Stimulated activated naive CD8-positive, alpha-beta T cell treated with anti-CD3 and anti-CD28 coated beads, Interleukin-15, Interleukin-2, amounts not matched to agents 100 ng/mL and 50 ng/mL, for 24 hours (primary cell): Measurements from ENCODE around the gene TMEFF2.
A peak's percentile ranks its signal among the peaks of the same experiment; 100 is the strongest.

Experiments used
- H3K27ac Mint-ChIP-seq: one replicate; pipeline ENCODE4 v1.8.0; 2021; ENCODE audit warnings: mild to moderate bottlenecking, mixed read lengths
- H3K27me3 Mint-ChIP-seq: one replicate; pipeline ENCODE4 v1.8.0; 2021; ENCODE audit warnings: mixed read lengths
- H3K36me3 Mint-ChIP-seq: one replicate; pipeline ENCODE4 v1.8.0; 2021; ENCODE audit warnings: low read depth, mixed read lengths
- H3K4me1 Mint-ChIP-seq: one replicate; pipeline ENCODE4 v1.8.0; 2021; ENCODE audit warnings: low read depth, mixed read lengths
- H3K4me3 Mint-ChIP-seq: one replicate; pipeline ENCODE4 v1.8.0; 2021; ENCODE audit warnings: mild to moderate bottlenecking, mixed read lengths
- H3K9me3 Mint-ChIP-seq: one replicate; pipeline ENCODE4 v1.8.0; 2021; ENCODE audit warnings: mixed read lengths

TMEFF2 gene

DNA sequence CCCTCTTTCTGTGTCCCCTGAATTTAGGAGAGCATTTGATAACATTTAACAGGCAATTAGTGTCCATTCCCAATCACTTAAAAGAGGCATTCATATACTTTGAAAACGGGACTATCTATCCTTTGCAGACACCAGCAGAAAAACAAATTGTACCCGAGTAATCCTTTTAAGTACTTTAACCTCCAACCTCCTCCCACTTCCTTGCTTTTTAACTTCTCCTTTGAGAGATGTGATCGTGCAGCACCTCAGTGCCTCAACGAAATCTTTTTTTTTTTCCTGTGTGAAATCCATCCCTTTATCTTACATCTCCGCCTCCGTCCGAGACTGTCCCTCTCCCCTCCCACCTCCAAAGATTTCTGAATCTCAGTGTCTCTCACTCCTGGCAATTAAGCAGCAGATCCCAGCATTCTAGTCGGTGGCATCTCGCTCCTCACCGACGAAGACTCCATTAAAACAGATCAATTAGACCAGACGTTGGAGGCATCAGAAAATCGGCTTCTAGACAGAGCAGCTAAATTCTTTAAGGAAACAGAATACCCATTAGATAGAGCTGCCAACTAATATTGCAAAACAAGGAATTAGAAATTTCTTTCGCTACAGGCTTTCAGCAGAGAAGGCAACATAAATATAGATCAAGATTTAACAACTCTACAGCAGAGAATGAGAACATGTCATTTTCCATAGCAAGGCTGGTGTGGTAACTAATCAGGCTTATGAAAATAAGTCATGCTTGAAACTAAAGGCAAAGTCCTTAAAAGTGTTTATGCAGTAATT, 1.9 kb upstream of the TMEFF2 start:
- peak overlapping the region; percentile 78 for H3K4me3 Mint-ChIP-seq
- peaks cover 25% of the 10 kb centered on the region for H3K4me1 Mint-ChIP-seq
- peaks cover 83% of the 10 kb centered on the region for H3K27me3 Mint-ChIP-seq
- H3K36me3 Mint-ChIP-seq: no peaks in the 10 kb centered on the region
- H3K9me3 Mint-ChIP-seq: no peaks in the 10 kb centered on the region
- H3K27ac Mint-ChIP-seq: no peak overlapping the region

DNA sequence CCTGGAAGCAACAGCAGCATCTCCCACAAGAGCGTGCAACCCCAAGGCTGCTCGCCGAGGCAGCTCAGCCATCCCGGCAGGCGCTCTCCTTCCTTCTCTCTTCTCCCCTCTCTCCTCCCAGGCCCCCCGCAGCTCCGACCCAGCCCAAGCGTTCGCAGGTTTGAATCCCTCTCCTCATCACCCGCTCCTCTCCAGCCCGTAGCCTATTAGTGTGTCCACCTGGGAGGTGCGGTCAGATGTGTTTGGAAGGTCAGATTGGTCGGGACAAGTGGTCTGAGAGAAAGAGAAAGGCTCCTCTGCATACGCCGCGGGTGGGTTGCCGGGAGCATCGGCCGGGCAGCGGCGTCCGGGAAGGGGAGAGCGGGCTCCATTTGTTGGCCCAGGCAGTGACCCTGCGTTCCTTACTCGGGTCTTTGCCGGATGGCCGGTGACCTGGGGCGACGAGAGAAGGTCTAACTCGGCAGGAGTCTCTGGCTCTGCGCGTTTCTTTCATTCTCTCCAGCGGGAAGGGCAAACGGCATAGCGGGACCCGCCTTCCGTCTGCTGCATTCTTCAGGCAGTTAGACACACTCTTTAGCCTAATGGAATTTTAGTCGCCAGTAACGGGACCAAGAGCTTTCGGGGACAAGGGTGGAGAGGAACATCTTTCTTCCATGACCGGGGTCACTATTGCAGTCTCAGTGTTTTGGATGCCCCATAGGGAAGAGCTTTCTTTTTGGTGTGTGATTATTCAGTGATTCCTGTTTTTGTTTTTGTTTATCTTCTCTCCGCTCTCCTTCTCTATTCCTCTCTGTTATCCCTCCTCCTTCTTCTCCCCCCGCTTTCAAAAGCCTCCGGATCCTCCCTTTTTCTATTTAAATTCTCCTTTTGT, 1.1 kb upstream of the TMEFF2 start:
- H3K27ac Mint-ChIP-seq: no peak overlapping the region
- H3K4me1 Mint-ChIP-seq: peaks cover 25% of the 10 kb centered on the region
- no peaks in the 10 kb centered on the region for H3K9me3 Mint-ChIP-seq
- H3K36me3 Mint-ChIP-seq: no peaks in the 10 kb centered on the region
- peaks cover 85% of the 10 kb centered on the region for H3K27me3 Mint-ChIP-seq
- H3K4me3 Mint-ChIP-seq: peak overlapping the region; percentile 78

DNA sequence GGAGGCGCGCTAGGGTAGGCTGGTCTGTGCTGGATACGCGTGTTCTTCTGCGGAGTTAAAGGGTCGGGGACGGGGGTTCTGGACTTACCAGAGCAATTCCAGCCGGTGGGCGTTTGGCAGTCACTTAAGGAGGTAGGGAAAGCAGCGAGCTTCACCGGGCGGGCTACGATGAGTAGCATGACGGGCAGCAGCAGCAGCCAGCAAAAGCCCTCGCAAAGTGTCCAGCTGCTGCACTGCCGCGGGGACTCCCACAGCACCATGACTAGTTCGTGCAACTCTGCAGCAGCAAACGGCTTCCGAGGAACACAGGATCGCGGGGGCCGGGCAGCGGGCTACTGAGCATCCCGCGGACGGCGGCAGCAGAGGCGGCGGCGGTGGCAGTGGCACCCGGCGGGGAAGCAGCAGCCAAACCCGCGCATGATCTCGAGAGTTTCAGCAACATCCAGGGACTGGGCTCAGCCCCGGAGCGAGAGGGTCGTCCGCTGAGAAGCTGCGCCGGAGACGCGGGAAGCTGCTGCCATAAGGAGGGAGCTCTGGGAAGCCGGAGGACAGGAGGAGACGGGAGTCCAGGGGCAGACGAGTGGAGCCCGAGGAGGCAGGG, 368 bp downstream of the TMEFF2 start:
- Mint-ChIP-seq H3K4me3 (peak overlapping the region; percentile 78), H3K9me3 (no peaks in the 10 kb centered on the region), H3K27ac (no peak overlapping the region), H3K27me3 (peaks cover 81% of the 10 kb centered on the region), H3K4me1 (peaks cover 25% of the 10 kb centered on the region), H3K36me3 (no peaks in the 10 kb centered on the region)

DNA sequence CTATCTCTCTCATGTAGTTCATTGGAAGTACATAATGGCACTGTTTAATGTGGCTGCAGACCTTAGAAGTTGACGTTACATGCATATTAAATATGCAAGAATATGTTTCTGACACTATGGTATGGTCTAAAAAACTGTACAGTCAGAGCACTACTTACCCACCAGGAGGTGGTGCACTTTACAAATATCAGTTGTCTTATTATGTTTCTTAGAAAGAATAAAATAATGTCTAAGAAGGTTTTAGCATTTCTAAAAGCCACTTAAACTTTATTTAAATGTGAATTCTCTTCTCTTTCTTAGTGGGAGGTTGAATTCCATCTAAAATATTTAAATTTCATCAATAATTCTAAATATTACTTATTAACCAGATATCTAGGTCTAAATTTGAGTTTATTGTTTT, 4.3 kb downstream of the TMEFF2 start:
- Mint-ChIP-seq H3K4me1 (peaks cover 11% of the 10 kb centered on the region), H3K4me3 (no peak overlapping the region), H3K27ac (no peak overlapping the region), H3K36me3 (no peaks in the 10 kb centered on the region), H3K9me3 (no peaks in the 10 kb centered on the region), H3K27me3 (peaks cover 60% of the 10 kb centered on the region)

DNA sequence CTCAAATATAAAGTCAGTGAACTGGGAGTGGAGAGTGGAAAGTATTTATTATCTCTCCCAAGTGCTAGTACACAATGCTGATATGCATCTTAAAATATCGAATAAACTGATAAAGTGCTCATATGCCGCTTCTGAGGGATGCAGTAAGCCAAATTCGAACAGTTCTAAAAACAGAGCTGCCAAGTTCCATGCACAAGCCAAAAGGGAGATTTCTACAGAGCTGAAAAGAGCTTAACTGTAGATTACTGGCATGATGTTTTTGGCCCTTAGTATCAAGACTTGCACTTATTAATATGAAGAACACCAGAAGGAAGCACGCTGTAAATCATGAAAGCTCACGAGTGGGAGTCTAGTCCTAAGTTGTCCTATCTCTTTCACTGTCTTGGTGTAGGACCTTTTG, 7.9 kb downstream of the TMEFF2 start:
- no peaks in the 10 kb centered on the region for H3K36me3 Mint-ChIP-seq
- H3K9me3 Mint-ChIP-seq: no peaks in the 10 kb centered on the region
- no peak overlapping the region for H3K27ac Mint-ChIP-seq
- no peak overlapping the region for H3K4me3 Mint-ChIP-seq
- no peaks in the 10 kb centered on the region for H3K4me1 Mint-ChIP-seq
- peaks cover 38% of the 10 kb centered on the region for H3K27me3 Mint-ChIP-seq

DNA sequence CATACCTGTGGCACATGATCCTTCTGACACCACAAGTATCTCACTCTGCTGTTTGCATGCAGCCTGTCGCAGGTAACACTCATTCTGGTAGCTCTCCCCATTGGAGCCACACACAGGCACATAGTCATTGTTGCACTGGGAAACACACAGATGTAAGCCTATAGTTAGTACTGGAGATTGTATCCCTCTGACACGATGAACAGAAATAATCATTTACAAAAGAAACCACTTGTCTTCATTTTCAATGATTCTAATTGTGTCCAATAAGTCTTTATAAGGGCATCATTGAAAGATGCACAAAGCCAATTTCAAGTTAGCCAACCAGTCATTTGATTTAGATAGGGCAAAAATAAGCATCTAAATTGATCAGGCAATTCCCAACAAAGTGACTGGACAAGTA, 10.4 kb downstream of the TMEFF2 start:
- H3K36me3 Mint-ChIP-seq: no peaks in the 10 kb centered on the region
- no peaks in the 10 kb centered on the region for H3K9me3 Mint-ChIP-seq
- H3K4me3 Mint-ChIP-seq: no peak overlapping the region
- no peaks in the 10 kb centered on the region for H3K4me1 Mint-ChIP-seq
- no peak overlapping the region for H3K27ac Mint-ChIP-seq
- H3K27me3 Mint-ChIP-seq: peaks cover 22% of the 10 kb centered on the region

DNA sequence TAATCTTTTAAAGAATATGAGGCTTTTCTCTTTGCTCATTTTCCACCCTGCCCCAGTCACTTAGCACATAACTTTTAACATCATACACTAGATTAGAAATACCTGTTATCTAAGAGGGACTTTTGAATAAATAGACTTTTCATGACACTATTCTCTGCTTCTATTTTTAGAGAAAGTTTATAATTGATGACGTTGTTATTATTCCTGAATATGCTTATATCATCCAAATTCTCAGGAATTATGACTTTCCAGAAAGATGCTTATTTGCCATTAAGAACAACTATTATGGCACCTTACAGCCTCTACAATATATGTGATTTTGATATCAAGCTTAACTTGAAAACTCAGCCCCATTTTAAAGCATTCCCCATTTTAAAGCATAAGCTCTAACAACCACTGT, 11.4 kb downstream of the TMEFF2 start:
- Mint-ChIP-seq H3K36me3 (no peaks in the 10 kb centered on the region), H3K4me1 (no peaks in the 10 kb centered on the region), H3K27ac (no peak overlapping the region), H3K4me3 (no peak overlapping the region), H3K9me3 (no peaks in the 10 kb centered on the region), H3K27me3 (peaks cover 24% of the 10 kb centered on the region)

DNA sequence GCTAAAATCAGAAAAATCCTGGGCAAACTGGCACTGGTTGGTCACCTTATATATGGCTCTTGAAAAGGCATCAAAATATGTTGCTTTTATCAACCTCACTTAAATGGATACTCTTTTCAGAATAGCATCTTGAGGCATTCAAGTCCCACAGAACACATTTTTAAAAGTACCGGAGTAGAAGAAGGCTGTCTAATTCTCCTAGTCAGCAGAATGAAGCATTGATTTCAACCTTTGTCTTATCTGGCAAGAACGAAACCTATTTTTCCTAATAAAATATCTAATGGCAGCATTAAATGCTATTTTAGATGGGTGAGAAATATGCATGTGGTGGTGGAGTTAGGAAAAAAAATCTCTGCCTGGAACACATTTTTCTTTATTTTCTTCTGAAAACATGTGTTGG, 27.8 kb downstream of the TMEFF2 start:
- H3K27ac Mint-ChIP-seq: no peak overlapping the region

DNA sequence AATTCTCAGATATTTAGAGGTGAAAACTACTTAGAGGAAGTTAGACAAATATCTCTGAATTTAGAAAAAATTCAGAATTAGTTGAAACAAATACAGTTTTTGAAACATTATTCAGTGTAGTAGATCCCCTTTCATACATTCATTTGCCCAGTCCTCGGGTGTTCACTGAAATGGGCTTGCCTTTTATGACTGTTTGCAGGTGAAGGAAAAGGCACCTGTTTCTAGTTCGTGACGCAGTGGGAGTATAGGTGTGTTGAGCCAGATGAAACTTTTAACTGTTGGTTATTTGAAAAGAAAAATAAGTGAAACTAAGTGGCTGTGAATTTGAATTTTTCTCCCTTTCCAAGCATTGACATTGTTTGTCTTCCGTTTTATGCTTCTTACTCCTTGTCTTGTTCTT, 28.9 kb downstream of the TMEFF2 start:
- no peaks in the 10 kb centered on the region for H3K36me3 Mint-ChIP-seq
- no peak overlapping the region for H3K4me3 Mint-ChIP-seq
- no peak overlapping the region for H3K27ac Mint-ChIP-seq
- H3K4me1 Mint-ChIP-seq: peaks cover 11% of the 10 kb centered on the region
- no peaks in the 10 kb centered on the region for H3K9me3 Mint-ChIP-seq
- peaks cover 29% of the 10 kb centered on the region for H3K27me3 Mint-ChIP-seq

More for the DNA sequence above, 27.8 kb downstream of the TMEFF2 start:
- no peaks in the 10 kb centered on the region for H3K36me3 Mint-ChIP-seq
- peaks cover 5% of the 10 kb centered on the region for H3K4me1 Mint-ChIP-seq
- peaks cover 37% of the 10 kb centered on the region for H3K27me3 Mint-ChIP-seq
- no peaks in the 10 kb centered on the region for H3K9me3 Mint-ChIP-seq
- H3K4me3 Mint-ChIP-seq: no peak overlapping the region

DNA sequence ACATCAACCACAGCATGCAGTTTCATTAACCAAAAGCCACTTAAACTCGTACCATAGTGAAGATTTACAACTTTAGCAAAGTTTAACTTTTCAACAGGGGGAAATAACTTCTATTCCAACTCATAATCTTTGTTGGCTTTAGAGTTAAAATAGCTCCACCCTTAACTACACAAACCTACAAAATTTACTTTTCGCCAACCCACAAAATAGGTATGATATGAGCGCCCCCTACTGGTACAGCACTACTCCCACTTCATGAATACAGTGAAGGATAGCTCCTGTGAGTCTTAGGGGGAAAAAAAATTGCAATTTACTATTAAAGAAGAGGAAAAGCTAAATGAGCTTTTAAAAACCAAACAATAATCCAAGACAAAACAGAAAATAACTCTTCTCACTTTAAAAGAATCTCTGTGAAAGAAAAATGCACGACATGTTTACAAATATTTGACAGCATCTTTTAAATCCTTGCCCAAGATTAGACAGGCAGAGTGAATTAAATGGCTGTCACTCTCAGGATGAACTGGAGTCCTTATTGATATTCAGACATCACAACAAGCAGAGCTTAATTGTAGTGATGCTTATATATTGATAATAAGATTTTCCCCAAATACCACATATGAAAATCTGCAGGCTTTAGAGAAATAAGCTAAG, 32.2 kb downstream of the TMEFF2 start:
- peaks cover 22% of the 10 kb centered on the region for H3K27me3 Mint-ChIP-seq
- H3K4me3 Mint-ChIP-seq: no peak overlapping the region
- no peak overlapping the region for H3K27ac Mint-ChIP-seq
- H3K4me1 Mint-ChIP-seq: peaks cover 11% of the 10 kb centered on the region
- no peaks in the 10 kb centered on the region for H3K36me3 Mint-ChIP-seq
- H3K9me3 Mint-ChIP-seq: no peaks in the 10 kb centered on the region

DNA sequence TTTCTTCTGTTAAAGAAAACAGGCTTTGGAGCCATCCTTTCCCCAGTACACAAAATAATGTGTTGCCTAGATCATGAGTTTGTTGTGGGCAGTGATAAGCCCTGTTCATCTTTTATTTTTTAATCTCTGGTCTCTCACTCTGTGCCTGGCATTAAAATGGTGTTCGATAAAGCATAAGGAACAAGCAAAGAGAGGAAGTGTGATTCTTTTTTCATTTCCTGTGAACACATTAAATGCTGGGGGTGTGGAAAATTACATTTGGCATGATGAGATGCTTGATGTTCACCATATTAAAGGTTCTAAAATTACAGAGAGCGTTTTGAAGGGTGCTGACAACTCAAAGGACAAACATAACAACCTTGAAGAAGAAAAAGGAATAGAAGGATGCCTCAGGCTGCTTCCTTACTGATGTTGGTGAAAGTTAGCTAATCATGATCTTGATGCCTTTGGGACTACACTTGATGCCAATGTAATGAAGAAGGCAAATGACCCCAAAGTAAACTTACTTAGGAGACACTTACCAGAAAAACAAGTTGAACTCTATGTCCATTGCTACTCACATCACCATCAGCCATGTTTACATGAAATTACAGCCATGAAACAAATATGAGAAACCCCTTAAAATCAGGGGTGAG, 33.0 kb downstream of the TMEFF2 start:
- no peaks in the 10 kb centered on the region for H3K9me3 Mint-ChIP-seq
- H3K4me1 Mint-ChIP-seq: peaks cover 11% of the 10 kb centered on the region
- no peak overlapping the region for H3K27ac Mint-ChIP-seq
- no peaks in the 10 kb centered on the region for H3K36me3 Mint-ChIP-seq
- peaks cover 15% of the 10 kb centered on the region for H3K27me3 Mint-ChIP-seq
- no peak overlapping the region for H3K4me3 Mint-ChIP-seq

DNA sequence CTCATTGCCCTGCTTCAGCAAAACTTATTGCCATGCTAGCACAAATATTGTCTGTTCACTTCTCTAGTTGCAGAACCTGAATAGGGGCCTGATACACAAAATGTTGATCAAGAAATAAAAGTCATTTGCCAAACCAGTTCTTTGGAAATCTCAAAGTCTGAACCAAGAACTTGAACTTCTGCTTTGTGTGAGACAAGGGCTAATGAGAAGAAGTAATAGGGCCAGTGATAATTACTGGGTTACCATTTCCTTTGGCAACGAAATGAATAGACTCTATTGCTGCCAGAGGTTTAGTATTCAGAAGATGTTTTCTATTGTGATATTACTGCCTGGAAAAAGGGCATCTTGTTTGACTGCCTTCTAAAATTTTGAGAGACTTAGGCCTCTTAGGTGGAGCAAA, 35.0 kb downstream of the TMEFF2 start:
- no peak overlapping the region for H3K27ac Mint-ChIP-seq
- H3K36me3 Mint-ChIP-seq: no peaks in the 10 kb centered on the region
- H3K4me3 Mint-ChIP-seq: no peak overlapping the region
- no peaks in the 10 kb centered on the region for H3K9me3 Mint-ChIP-seq
- H3K4me1 Mint-ChIP-seq: peaks cover 11% of the 10 kb centered on the region
- H3K27me3 Mint-ChIP-seq: peaks cover 5% of the 10 kb centered on the region

DNA sequence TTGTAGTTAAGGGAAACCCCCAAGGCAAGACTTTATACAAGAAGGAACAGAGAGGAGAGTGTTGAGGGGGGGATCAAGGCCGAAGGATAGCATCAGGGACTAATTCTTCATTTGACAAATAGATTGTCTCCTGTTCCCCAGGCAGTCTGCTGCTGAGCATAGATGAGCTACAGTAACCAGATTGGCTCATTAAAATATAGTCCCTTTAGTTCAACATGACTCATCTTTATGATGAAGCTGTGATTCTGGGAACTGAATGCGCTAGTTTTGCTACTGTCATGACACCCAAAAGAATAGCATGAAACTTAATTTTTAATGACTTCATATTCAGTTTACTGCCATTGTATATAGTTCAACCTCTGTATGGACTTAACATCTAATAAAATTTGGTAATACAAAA, 35.5 kb downstream of the TMEFF2 start:
- Mint-ChIP-seq H3K9me3 (no peaks in the 10 kb centered on the region), H3K36me3 (no peaks in the 10 kb centered on the region), H3K27ac (no peak overlapping the region), H3K4me3 (no peak overlapping the region), H3K27me3 (peaks cover 5% of the 10 kb centered on the region), H3K4me1 (peaks cover 11% of the 10 kb centered on the region)

DNA sequence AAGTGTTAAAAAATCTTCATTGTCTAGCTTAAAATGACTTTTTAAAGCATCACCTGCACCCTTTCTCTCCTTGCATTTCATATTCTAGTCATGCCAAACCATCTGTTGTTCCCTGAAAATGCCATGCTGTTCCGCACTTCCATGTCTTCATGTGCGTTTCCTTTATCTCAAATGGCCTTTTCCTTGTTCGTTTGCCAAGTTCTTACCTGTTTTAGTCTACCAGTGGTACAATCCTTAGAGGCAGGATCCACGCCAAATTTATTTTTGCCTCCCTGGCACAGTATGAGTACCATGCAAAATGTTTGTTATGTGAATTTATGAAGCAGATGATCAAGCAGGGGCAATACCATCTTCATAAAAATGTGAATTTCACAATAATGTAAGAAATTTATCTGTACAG, 37.0 kb downstream of the TMEFF2 start:
- Mint-ChIP-seq H3K4me3 (no peak overlapping the region), H3K36me3 (no peaks in the 10 kb centered on the region), H3K9me3 (no peaks in the 10 kb centered on the region), H3K27me3 (no peaks in the 10 kb centered on the region), H3K27ac (no peak overlapping the region), H3K4me1 (peaks cover 11% of the 10 kb centered on the region)
